Keratinocyte (primary cell): Measurements from ENCODE around the gene FAAH. TPM values are rescaled to one million over a fixed set of nuclear protein-coding genes. Genes with fewer than 3 reads are reported as not detected.

Experiments used
- DNase-seq: peaks from one replicate; pipeline ENCODE4 v3.0.0-alpha.2; 2011; ENCODE audit warnings: low read depth, missing footprints, low spot score
- FAIRE-seq: peaks from 2 replicates; lab custom pipeline; 2011; peaks lifted over from hg19 to GRCh38; lab: Jason Lieb, UNC
- H2AFZ ChIP-seq: 2 replicates; pipeline ENCODE4 v1.6.0; 2012; ENCODE audit warnings: low read length, control low read depth, inconsistent platforms; ENCODE audit not compliant: control insufficient read depth
- H3K27ac ChIP-seq: 2 replicates; pipeline ENCODE4 v1.5.1; 2011; ENCODE audit warnings: low read length; ENCODE audit not compliant: control insufficient read depth, insufficient read depth
- H3K27me3 ChIP-seq: 3 replicates; pipeline ENCODE4 v1.6.0; 2011; ENCODE audit warnings: low read length; ENCODE audit not compliant: control insufficient read depth, insufficient read depth; ENCODE audit errors: extremely low read depth
- H3K36me3 ChIP-seq, 2 experiments: 2 replicates in 1 of 2; 3 replicates in 1 of 2; pipeline ENCODE4 v1.5.1; 2011; ENCODE audit warnings: low read length in 2 of 2, mild to moderate bottlenecking in 1 of 2; ENCODE audit not compliant: control insufficient read depth in 2 of 2, insufficient read depth in 2 of 2; ENCODE audit errors: extremely low read depth in 1 of 2
- H3K4me1 ChIP-seq: 3 replicates; pipeline ENCODE4 v1.5.1; 2011; ENCODE audit warnings: low read length; ENCODE audit not compliant: control insufficient read depth, insufficient read depth; ENCODE audit errors: extremely low read depth
- H3K4me2 ChIP-seq: 3 replicates; pipeline ENCODE4 v1.6.0; 2011; ENCODE audit warnings: low read depth, low read length; ENCODE audit not compliant: control insufficient read depth, insufficient read depth; ENCODE audit errors: extremely low read depth
- H3K4me3 ChIP-seq, 3 experiments: fragments of 200-600 bp in 1 of 3; sonication (generic) in 1 of 3; 2 replicates in 2 of 3; 3 replicates in 1 of 3; pipeline ENCODE4 v1.5.1; 2011 to 2016; ENCODE audit warnings: low read length in 3 of 3, mild to moderate bottlenecking in 3 of 3, control low read depth in 2 of 3, inconsistent platforms in 1 of 3, low read depth in 1 of 3, mixed read lengths in 1 of 3, mixed run types in 1 of 3, moderate library complexity in 1 of 3; ENCODE audit not compliant: control insufficient read depth in 2 of 3, insufficient read depth in 2 of 3; ENCODE audit errors: extremely low read depth in 1 of 3
- H3K79me2 ChIP-seq: 2 replicates; pipeline ENCODE4 v1.6.0; 2012; ENCODE audit warnings: low read length; ENCODE audit not compliant: control insufficient read depth, insufficient read depth
- H3K9ac ChIP-seq: 3 replicates; pipeline ENCODE4 v1.6.0; 2011; ENCODE audit warnings: low read length; ENCODE audit not compliant: control insufficient read depth, insufficient read depth; ENCODE audit errors: extremely low read depth
- H3K9me1 ChIP-seq: 3 replicates; pipeline ENCODE4 v1.6.0; 2011; ENCODE audit warnings: low read length; ENCODE audit not compliant: control insufficient read depth, insufficient read depth; ENCODE audit errors: extremely low read depth
- H3K9me3 ChIP-seq: 2 replicates; pipeline ENCODE4 v1.5.1; 2012; ENCODE audit warnings: low read depth, low read length; ENCODE audit not compliant: control insufficient read depth
- H4K20me1 ChIP-seq: 3 replicates; pipeline ENCODE4 v1.6.0; 2011; ENCODE audit warnings: low read length; ENCODE audit not compliant: control insufficient read depth, insufficient read depth; ENCODE audit errors: extremely low read depth
- EZH2 ChIP-seq: IDR thresholded peaks from one replicate; pipeline ENCODE4 v1.6.1; 2012; ENCODE audit warnings: inconsistent platforms, mild to moderate bottlenecking, low read length, moderate library complexity
- dilution Hi-C: fragments of 300-500 bp; cut with MboI; formaldehyde crosslinking; loops from one replicate; pipeline ENCODE4 v1.7.0; 2020; ENCODE audit warnings: low sequenced_read_pairs; ENCODE audit not compliant: extremely low pct_ligation_motif_present
- polyA plus RNA-seq, 5 experiments: library from polyadenylated mRNA; depleted of rRNA in 3 of 5; stranded (reverse) in 3 of 5; stranded (forward) in 1 of 5; unstranded in 1 of 5; fragments of >200 nt; gene quantifications; 1 replicate in 1 of 5; 2 replicates in 3 of 5; 3 replicates in 1 of 5; pipeline versions ENCODE4 v1.2.1 to v1.2.3, GENCODE V29; 2011 to 2012; ENCODE audit warnings: missing spikeins in 2 of 5, low read depth in 1 of 5, low replicate concordance in 1 of 5
- TF ChIP-seq, protein P1 (sequence below), 3 experiments: IDR thresholded peaks in 1 of 3; conservative IDR thresholded peaks in 1 of 3; optimal IDR thresholded peaks in 1 of 3; 2 replicates in 2 of 3; 3 replicates in 1 of 3; pipeline versions ENCODE3 to v1.5.1; 2011; ENCODE audit warnings: low read length in 3 of 3, mild to moderate bottlenecking in 3 of 3, moderate library complexity in 2 of 3, control low read depth in 1 of 3, inconsistent platforms in 1 of 3; ENCODE audit not compliant: insufficient read depth in 2 of 3; ENCODE audit errors: extremely low read depth in 1 of 3

FAAH gene
- polyA plus RNA-seq, 1 donor (not counting 4 experiments of a cell fraction or from before 2014, with no cell fraction given): 5.3 TPM

DNA sequence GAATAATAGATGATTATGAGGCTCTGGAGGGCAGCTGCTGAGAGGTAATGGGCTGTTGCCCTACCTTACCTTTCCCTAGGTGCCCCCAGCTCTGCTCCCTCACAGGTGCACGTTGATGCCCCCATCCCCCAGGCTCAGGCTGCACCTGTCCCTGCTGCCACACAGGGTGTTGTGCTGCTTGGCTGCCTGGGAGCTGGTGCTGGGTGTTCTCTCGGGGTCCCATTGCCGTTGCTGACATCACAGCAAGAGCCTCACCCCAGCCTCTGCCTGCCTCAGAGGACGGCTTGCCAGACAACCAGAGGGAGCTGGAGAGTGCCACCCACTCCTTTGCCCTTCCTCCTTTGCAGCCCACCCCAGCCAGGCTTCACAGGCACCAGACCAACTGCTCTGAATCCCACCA lies 64.1 kb downstream of the FAAH start:
- Histone ChIP-seq H3K4me1 (no peaks in the 10 kb centered on the region), H3K27ac (no peak overlapping the region), H3K4me2 (no peak overlapping the region), H3K9me3 (no peaks in the 10 kb centered on the region), H3K9ac (no peak overlapping the region), H3K36me3 (no peaks in the 10 kb centered on the region), H3K79me2 (no peaks in the 10 kb centered on the region), H3K9me1 (no peaks in the 10 kb centered on the region), H2AFZ (no peak overlapping the region), H4K20me1 (no peaks in the 10 kb centered on the region), H3K27me3 (peaks cover 46% of the 10 kb centered on the region), H3K4me3 (no peak overlapping the region)
- FAIRE-seq (no peak), DNase-seq (no peak)
- TF ChIP-seq EZH2: no peak
- TF ChIP-seq, protein P1, sequence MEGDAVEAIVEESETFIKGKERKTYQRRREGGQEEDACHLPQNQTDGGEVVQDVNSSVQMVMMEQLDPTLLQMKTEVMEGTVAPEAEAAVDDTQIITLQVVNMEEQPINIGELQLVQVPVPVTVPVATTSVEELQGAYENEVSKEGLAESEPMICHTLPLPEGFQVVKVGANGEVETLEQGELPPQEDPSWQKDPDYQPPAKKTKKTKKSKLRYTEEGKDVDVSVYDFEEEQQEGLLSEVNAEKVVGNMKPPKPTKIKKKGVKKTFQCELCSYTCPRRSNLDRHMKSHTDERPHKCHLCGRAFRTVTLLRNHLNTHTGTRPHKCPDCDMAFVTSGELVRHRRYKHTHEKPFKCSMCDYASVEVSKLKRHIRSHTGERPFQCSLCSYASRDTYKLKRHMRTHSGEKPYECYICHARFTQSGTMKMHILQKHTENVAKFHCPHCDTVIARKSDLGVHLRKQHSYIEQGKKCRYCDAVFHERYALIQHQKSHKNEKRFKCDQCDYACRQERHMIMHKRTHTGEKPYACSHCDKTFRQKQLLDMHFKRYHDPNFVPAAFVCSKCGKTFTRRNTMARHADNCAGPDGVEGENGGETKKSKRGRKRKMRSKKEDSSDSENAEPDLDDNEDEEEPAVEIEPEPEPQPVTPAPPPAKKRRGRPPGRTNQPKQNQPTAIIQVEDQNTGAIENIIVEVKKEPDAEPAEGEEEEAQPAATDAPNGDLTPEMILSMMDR (optimal IDR thresholded peaks at IDR 0.05 in 1 of 3, IDR thresholded peaks at IDR 0.05 in 1 of 3, conservative IDR thresholded peaks at IDR 0.05 in 1 of 3; ENCODE audit: extremely low read depth in 1 of 3, insufficient read depth in 2 of 3, low read length in 3 of 3): no peak
- dilution Hi-C loops: no loop called here

DNA sequence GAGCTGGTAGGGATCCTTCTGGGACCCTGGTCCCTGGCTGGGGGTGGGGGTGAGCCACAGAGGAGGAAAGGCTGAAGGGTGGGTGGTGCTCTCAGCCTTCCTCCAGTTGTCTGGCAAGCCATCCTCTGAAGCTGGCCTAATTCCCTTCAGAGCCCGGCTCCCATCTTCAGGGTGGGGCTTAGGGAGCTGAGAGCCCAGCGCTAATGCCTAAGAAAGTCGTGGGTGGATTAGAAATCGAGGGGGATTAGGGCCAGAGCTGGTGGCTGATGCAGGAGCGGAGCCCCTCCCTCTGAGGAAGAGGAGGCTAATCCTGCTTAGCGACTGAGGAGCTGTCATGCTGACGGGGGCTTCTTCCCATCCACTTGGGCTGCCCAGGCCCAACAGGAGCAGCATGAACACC lies 64.7 kb downstream of the FAAH start:
- Histone ChIP-seq H3K79me2 (no peaks in the 10 kb centered on the region), H3K27ac (no peak overlapping the region), H3K9ac (no peak overlapping the region), H4K20me1 (no peaks in the 10 kb centered on the region), H3K4me1 (no peaks in the 10 kb centered on the region), H3K4me2 (no peak overlapping the region), H3K36me3 (no peaks in the 10 kb centered on the region), H3K27me3 (peaks cover 39% of the 10 kb centered on the region), H3K9me1 (no peaks in the 10 kb centered on the region), H2AFZ (no peak overlapping the region), H3K4me3 (no peak overlapping the region), H3K9me3 (no peaks in the 10 kb centered on the region)
- TF ChIP-seq, protein P1 (optimal IDR thresholded peaks at IDR 0.05 in 1 of 3, IDR thresholded peaks at IDR 0.05 in 1 of 3, conservative IDR thresholded peaks at IDR 0.05 in 1 of 3; ENCODE audit: extremely low read depth in 1 of 3, insufficient read depth in 2 of 3, low read length in 3 of 3): no peak
- TF ChIP-seq EZH2: no peak
- FAIRE-seq (no peak), DNase-seq (no peak)
- dilution Hi-C loops: no loop called here
